T-helper 1 cell treated with Interleukin-12 subunit alpha and Interleukin-12 subunit beta and Interleukin-4 antibody, amounts not matched to agents 30 μg/mL and 1 μg/mL, for 36 hours (primary cell): ENCODE results near the gene VPS26B.
"Not testable (repeated sequence)": the region's sequence is repeated elsewhere in the genome, so short reads cannot be mapped to it uniquely, and the experiment has no call there.

ENCODE experiments used
- H3K27ac Mint-ChIP-seq: one replicate; pipeline ENCODE4 v1.8.0; 2021; ENCODE audit warnings: mild to moderate bottlenecking, mixed read lengths
- H3K27me3 Mint-ChIP-seq: one replicate; pipeline ENCODE4 v1.8.0; 2021; ENCODE audit warnings: low read depth, mixed read lengths
- H3K36me3 Mint-ChIP-seq: one replicate; pipeline ENCODE4 v1.8.0; 2021; ENCODE audit warnings: low read depth, mixed read lengths
- H3K4me1 Mint-ChIP-seq: one replicate; pipeline ENCODE4 v1.8.0; 2021; ENCODE audit warnings: low read depth, mixed read lengths
- H3K4me3 Mint-ChIP-seq: one replicate; pipeline ENCODE4 v1.8.0; 2021; ENCODE audit warnings: mild to moderate bottlenecking, moderate library complexity, mixed read lengths
- H3K9me3 Mint-ChIP-seq: one replicate; pipeline ENCODE4 v1.8.0; 2021; ENCODE audit warnings: mixed read lengths

VPS26B gene

GRCh38 chr11:134223836-134224709 is at the start of gene VPS26B, which contains the start of gene NCAPD3:
Gene VPS26B (plus strand): TSS chr11:134224671. CDS start chr11:134225123, 452 bp downstream.
Gene NCAPD3 (minus strand): TSS chr11:134223967. CDS start chr11:134223926, 41 bp downstream.
- H3K27ac Mint-ChIP-seq, result peak within 1 kb of the TSS; percentile 99
- peak within 1 kb of the TSS; percentile 100 for H3K4me3 Mint-ChIP-seq
- H3K4me1 Mint-ChIP-seq, result peaks cover 63% of the 10 kb centered on the region
- no peaks in the 10 kb centered on the region for H3K27me3 Mint-ChIP-seq
- no peaks in the 10 kb centered on the region for H3K9me3 Mint-ChIP-seq
- peaks cover 25% of the 10 kb centered on the region for H3K36me3 Mint-ChIP-seq

DNA sequence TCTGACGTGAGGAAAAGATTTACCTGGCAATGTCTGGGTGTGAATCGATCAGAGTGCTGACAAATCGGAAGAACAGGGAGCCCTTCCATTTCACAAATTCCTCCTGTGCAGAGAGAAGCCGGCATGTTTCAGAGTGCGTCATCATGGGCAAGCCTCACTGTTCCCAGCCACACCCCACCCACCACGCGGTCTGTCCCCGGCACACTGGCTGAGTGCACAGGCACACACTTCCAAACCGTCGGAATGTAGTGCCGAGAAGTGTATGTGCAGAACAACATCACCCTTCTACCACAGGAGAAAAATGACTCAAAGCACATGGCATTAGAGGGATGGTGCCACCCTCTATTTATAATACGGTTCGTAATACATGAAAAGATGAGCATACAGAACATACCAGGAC is 48.2 kb upstream of the VPS26B start:
- no peak overlapping the region for H3K27ac Mint-ChIP-seq
- no peak overlapping the region for H3K4me3 Mint-ChIP-seq
- no peaks in the 10 kb centered on the region for H3K9me3 Mint-ChIP-seq
- H3K36me3 Mint-ChIP-seq, result peaks cover 55% of the 10 kb centered on the region
- H3K27me3 Mint-ChIP-seq, result no peaks in the 10 kb centered on the region
- H3K4me1 Mint-ChIP-seq, result no peaks in the 10 kb centered on the region

GRCh38 chr11:134178032-134178674 is 46.3 kb upstream of the VPS26B start:
- no peak overlapping the region for H3K27ac Mint-ChIP-seq
- peaks cover 54% of the 10 kb centered on the region for H3K36me3 Mint-ChIP-seq
- no peaks in the 10 kb centered on the region for H3K27me3 Mint-ChIP-seq
- no peak overlapping the region for H3K4me3 Mint-ChIP-seq
- no peaks in the 10 kb centered on the region for H3K9me3 Mint-ChIP-seq
- peaks cover 2% of the 10 kb centered on the region for H3K4me1 Mint-ChIP-seq

GRCh38 chr11:134181707-134182106 is 42.8 kb upstream of the VPS26B start:
- Mint-ChIP-seq H3K4me1 (peaks cover 2% of the 10 kb centered on the region), H3K4me3 (no peak overlapping the region), H3K9me3 (no peaks in the 10 kb centered on the region), H3K27ac (no peak overlapping the region), H3K36me3 (peaks cover 38% of the 10 kb centered on the region), H3K27me3 (no peaks in the 10 kb centered on the region)

DNA sequence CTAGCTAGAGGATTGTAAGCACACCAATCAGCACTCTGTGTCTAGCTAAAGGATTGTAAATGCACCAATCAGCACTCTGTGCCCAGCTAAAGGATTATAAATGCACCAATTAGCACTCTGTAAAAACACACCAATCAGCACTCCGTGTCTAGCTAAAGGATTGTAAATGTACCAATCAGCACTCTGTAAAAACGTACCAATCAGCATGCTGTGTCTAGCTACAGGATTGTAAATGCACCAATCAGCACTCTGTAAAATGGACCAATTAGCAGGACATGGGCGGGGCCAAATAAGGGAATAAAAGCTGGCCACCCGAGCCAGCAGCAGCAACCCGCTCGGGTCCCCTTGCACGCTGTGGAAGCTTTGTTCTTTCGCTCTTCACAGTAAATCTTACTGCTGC is 36.4 kb upstream of the VPS26B start:
- H3K4me1 Mint-ChIP-seq, H3K9me3 Mint-ChIP-seq, H3K27me3 Mint-ChIP-seq, H3K27ac Mint-ChIP-seq, H3K4me3 Mint-ChIP-seq: not testable (repeated sequence)
- peaks cover 66% of the 10 kb centered on the region for H3K36me3 Mint-ChIP-seq

DNA sequence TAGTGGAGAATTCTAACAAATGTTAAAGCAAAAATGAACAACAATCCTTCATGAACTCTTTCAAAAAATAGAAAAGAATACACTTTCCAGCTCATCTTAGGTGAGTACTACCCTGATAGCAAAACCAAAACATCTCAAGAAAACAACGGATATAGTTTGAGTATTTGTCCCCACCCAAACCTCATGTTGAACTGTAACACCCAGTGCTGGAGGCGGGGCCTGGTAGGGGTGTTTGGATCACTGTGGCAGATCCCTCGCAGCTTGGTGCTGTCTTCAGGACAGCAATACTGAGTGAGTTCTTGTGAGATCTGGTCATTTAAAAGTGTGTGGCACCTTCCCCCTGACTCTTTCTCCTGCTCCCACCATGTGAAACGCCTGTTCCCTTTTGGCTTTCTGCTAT is 27.7 kb upstream of the VPS26B start:
- H3K4me3 Mint-ChIP-seq, result no peak overlapping the region
- H3K27ac Mint-ChIP-seq, result peak overlapping the region; percentile 52
- H3K36me3 Mint-ChIP-seq, result peaks cover 44% of the 10 kb centered on the region
- H3K9me3 Mint-ChIP-seq, result no peaks in the 10 kb centered on the region
- H3K4me1 Mint-ChIP-seq, result no peaks in the 10 kb centered on the region
- no peaks in the 10 kb centered on the region for H3K27me3 Mint-ChIP-seq

DNA sequence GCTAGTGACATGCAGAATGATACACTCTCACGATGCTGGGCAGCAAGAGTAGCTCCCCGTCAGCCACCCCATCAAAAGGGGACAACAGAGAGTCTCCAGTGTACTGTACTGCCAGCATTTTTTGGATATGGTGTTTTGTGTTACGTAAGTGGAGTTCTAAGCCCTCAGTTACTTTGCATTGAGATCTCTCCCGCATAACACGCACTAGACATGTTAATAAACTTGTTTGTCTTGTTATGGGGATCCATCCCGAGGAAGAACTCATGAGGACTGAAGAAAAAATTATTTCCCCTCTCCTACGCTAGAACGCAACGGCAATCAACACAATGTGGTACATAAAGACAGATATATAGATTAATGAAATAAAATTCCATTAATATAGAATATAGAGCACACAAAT is 24.9 kb upstream of the VPS26B start:
- H3K27ac Mint-ChIP-seq, result no peak overlapping the region
- H3K4me1 Mint-ChIP-seq, result no peaks in the 10 kb centered on the region
- H3K4me3 Mint-ChIP-seq, result no peak overlapping the region
- H3K36me3 Mint-ChIP-seq, result peaks cover 42% of the 10 kb centered on the region
- H3K27me3 Mint-ChIP-seq, result no peaks in the 10 kb centered on the region
- no peaks in the 10 kb centered on the region for H3K9me3 Mint-ChIP-seq

DNA sequence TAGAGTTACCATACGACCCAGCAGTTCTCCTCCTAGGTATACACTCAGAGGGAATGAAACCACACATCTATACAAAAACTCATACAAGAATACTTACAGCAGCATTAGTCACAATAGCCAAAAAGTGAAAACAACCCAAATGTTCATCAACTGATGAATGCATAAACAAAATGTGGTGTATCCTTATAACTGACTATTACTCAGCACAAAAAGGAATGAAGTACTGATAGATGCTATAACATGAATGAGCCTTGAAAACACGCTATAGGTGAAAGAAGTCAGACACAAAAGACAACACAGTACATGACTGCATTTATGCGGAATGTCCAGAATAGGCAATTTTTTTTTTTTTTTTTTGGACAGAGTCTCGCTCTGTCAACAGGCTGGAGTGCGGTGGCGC is 23.8 kb upstream of the VPS26B start:
- H3K9me3 Mint-ChIP-seq, result no peaks in the 10 kb centered on the region
- H3K27me3 Mint-ChIP-seq, result no peaks in the 10 kb centered on the region
- H3K4me1 Mint-ChIP-seq, result no peaks in the 10 kb centered on the region
- peaks cover 40% of the 10 kb centered on the region for H3K36me3 Mint-ChIP-seq
- H3K27ac Mint-ChIP-seq, result no peak overlapping the region
- H3K4me3 Mint-ChIP-seq, result no peak overlapping the region

GRCh38 chr11:134202661-134203060 is 21.8 kb upstream of the VPS26B start:
- no peak overlapping the region for H3K27ac Mint-ChIP-seq
- peaks cover 3% of the 10 kb centered on the region for H3K4me1 Mint-ChIP-seq
- no peaks in the 10 kb centered on the region for H3K27me3 Mint-ChIP-seq
- no peaks in the 10 kb centered on the region for H3K9me3 Mint-ChIP-seq
- peaks cover 38% of the 10 kb centered on the region for H3K36me3 Mint-ChIP-seq
- H3K4me3 Mint-ChIP-seq, result no peak overlapping the region

- Mint-ChIP-seq H3K9me3 (no peaks in the 10 kb centered on the region), H3K4me3 (no peak overlapping the region)
These were observed 18.7 kb upstream of the VPS26B start for GRCh38 chr11:134205729-134206128.

DNA sequence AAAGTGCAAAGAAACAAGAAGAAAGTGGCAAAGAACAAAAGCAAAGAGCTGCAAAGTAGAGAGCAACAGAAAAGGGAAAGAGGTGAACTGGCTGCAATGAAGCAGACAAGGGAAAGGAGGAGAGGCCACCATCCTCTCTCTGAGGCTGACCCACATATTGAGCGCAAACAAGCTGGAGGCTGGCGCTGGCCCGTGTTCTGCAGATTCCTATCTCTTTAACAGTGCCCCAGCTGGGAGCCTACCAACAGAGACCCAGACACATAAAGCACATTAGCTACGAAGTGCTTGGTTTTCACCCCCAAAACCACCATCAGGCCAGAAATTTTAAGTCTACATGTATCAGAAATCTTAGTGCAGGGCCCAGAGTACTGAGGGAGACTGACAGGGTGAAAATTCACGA is 18.3 kb upstream of the VPS26B start:
- Mint-ChIP-seq H3K4me3 (no peak overlapping the region), H3K27me3 (no peaks in the 10 kb centered on the region), H3K9me3 (no peaks in the 10 kb centered on the region), H3K27ac (no peak overlapping the region), H3K36me3 (peaks cover 37% of the 10 kb centered on the region), H3K4me1 (peaks cover 7% of the 10 kb centered on the region)

More at GRCh38 chr11:134205729-134206128, 18.7 kb upstream of the VPS26B start:
- Mint-ChIP-seq H3K27me3 (no peaks in the 10 kb centered on the region), H3K36me3 (peaks cover 38% of the 10 kb centered on the region), H3K4me1 (peaks cover 6% of the 10 kb centered on the region), H3K27ac (no peak overlapping the region)

DNA sequence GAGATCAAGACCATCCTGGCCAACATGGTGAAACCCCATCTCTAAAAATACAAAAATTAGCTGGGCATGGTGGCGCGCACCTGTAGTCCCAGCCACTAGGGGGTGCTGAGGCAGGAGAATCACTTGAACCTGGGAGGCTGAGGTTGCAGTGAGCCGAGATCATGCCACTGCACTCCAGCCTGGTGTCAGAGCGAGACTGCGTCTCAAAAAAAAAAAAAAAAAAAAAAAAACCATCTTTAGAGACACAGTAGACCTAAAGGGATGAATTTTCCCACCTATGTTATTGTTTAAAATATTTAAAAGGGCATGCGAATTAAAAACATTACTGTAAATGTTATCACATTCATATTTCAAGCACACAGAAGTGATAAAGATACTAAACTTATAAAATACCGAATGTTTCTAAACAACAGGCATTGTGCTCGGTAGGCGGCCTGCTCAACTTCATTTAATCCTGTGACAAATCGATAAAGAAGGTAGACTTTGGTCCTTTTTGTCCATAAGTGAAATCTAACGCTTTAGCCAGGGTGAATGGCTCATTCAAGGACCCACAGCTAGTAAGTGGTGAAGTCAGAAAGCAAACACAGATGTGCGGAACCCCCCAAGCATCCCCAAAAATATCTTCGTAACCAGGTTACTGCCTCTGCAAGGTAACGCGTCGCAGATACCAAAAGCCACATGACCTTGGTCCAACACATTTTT is 16.8 kb upstream of the VPS26B start:
- Mint-ChIP-seq H3K4me3 (no peak overlapping the region), H3K36me3 (peaks cover 38% of the 10 kb centered on the region), H3K27me3 (no peaks in the 10 kb centered on the region), H3K4me1 (peaks cover 13% of the 10 kb centered on the region), H3K27ac (no peak overlapping the region), H3K9me3 (no peaks in the 10 kb centered on the region)

- H3K27me3 Mint-ChIP-seq, result no peaks in the 10 kb centered on the region
- H3K4me1 Mint-ChIP-seq, result peaks cover 35% of the 10 kb centered on the region
- H3K4me3 Mint-ChIP-seq, result no peak overlapping the region
- no peaks in the 10 kb centered on the region for H3K9me3 Mint-ChIP-seq
- peaks cover 36% of the 10 kb centered on the region for H3K36me3 Mint-ChIP-seq
- H3K27ac Mint-ChIP-seq, result no peak overlapping the region
These were observed 8.6 kb upstream of the VPS26B start for GRCh38 chr11:134215836-134216235.

DNA sequence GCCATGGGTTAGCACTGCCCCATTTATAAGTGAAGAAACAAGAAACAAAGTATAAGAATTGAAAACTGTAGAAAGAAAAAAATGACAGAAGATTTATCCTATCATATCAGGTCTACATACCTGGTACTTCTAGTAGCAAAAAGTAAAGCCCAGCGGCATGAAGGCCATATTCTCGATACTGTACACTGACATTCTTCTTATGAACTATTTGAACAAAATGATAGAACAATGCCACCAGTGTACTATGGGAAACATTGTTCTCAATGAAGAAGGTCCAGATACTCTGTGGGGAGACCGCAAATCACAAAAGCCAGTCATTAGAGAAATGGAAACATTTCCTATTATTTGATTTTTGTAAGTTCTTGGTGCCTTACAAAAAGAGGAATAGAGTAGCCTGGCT is 7.7 kb upstream of the VPS26B start:
- Mint-ChIP-seq H3K4me1 (peaks cover 38% of the 10 kb centered on the region), H3K4me3 (no peak overlapping the region), H3K27me3 (no peaks in the 10 kb centered on the region), H3K36me3 (peaks cover 33% of the 10 kb centered on the region), H3K27ac (no peak overlapping the region), H3K9me3 (no peaks in the 10 kb centered on the region)
